RWPE1 (cell line): ENCODE data around the gene NLGN1.
"Not testable (repeated sequence)": the region's sequence is repeated elsewhere in the genome, so short reads cannot be mapped to it uniquely, and the experiment has no call there.

Experiments
- CTCF ChIA-PET: fragments of 350-600 bp; sonication (Branson Sonifier 250); formaldehyde crosslinking; extraction: SDS; loops from one replicate; lab custom pipeline; 2021; lab: Yijun Ruan, JAX
- POLR2A ChIA-PET: fragments of 400-600 bp; formaldehyde crosslinking; extraction: SDS; loops from one replicate; lab custom pipeline; 2020; ENCODE audit warnings: antibody characterized with exemption; ENCODE audit not compliant: low non-redundant PET; lab: Yijun Ruan, JAX
- DNase-seq: peaks from one replicate; pipeline ENCODE4 v3.0.0; 2012; ENCODE audit warnings: low spot score
- H3K27ac ChIP-seq: fragments of 450-650 bp; 2 replicates; pipeline ENCODE4 v1.5.1; 2017
- CTCF ChIP-seq: fragments of 450-650 bp; conservative IDR thresholded peaks from 2 replicates; pipeline ENCODE4 v1.5.1; 2017; ENCODE audit warnings: low read depth, mild to moderate bottlenecking

NLGN1 gene

DNA sequence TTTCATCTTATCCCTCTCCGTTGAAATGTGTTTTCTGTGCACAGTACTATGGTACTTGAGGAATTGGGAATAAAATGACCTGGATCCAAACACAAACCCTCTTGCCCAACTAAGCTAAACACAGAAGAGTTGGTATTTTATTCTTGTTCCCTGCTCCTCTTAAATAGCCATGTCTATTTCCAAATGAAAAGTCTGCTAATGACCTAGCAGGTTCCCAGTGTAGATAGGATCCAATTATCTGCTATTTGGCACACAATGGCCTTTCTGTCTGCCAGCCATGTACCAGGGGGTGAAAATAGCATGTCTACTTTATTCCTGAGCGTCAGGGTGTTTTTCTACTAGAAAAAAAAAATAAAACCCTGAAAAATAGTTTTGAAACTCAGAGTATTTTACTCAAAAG, 804.6 kb downstream of the NLGN1 start:
- CTCF ChIA-PET: no interaction called here
- H3K27ac ChIP-seq: no peak overlapping the region
- DNase-seq: no peak
- POLR2A ChIA-PET: no interaction called here
- no peak for TF ChIP-seq CTCF

DNA sequence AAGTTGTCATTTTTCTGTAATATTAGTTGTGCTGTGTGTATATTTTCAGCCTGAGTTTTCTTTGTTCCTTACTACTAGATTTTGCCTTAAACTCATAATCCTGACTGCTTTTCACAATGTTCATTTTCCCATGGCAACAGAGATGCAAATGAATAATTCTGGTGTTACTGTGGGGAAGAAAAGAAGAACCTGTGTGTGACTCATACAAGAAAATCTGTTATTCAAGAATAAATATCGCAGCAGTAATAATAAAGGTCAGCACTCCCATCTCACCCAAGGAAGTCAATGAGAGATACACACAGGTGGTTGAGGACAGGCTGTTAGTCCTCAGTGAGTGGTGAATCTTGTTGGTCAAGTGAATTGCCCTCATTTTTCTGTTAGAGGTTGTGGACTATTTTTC, 805.0 kb downstream of the NLGN1 start:
- CTCF ChIA-PET: no interaction called here
- no peak for DNase-seq
- POLR2A ChIA-PET: no interaction called here
- no peak for TF ChIP-seq CTCF
- H3K27ac ChIP-seq: no peak overlapping the region

DNA sequence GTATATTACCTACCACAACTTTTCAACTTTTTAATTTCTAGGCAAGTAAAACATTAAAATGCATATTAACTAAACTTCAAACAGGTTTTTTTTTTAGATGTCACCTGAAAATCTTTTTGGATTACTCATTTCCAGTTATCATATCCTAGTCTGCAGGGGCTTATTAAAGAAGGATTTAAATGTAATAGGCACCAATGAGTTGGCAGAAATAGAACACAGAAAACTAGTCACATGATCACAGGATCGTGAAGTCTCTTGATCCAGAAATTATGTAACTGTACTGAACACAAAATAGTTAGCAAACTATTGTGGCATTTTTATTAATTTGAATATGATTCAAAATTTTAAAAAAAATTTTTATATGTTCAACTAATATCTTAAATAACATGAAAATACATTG, 807.2 kb downstream of the NLGN1 start:
- DNase-seq: no peak
- no peak overlapping the region for H3K27ac ChIP-seq
- CTCF ChIA-PET: no interaction called here
- no peak for TF ChIP-seq CTCF
- POLR2A ChIA-PET: no interaction called here

- no peak for DNase-seq
- CTCF ChIA-PET: no interaction called here
- TF ChIP-seq CTCF: no peak
- POLR2A ChIA-PET: no interaction called here
- no peak overlapping the region for H3K27ac ChIP-seq
Measured at GRCh38 chr3:174206607-174207192, 809.2 kb downstream of the NLGN1 start.

DNA sequence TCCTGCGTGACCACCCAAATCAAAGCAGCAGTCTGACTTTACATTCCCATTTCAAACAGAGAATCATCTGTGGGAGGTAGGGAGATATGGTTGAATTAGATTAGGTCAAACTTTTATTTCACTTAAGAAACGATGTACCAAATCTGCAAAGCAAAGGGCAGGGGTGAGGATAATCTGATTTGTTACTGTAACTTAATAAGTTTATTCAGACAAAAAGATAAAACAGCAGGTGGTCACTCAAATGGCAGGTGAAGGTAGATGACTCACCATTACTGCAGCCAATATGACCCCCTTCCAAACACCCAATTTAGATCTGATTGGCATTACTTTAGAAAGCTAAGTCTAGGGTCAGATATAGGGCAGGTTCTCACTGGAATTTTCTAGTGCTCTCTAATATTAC, 810.6 kb downstream of the NLGN1 start:
- ChIA-PET CTCF (interaction anchor here (0.6 kb wide), 1 partner anchor 46 kb away, joined by 3 read pairs; no protein-coding TSS in a partner anchor), POLR2A (no interaction called here)
- no peak for DNase-seq
- no peak for TF ChIP-seq CTCF
- H3K27ac ChIP-seq: no peak overlapping the region

DNA sequence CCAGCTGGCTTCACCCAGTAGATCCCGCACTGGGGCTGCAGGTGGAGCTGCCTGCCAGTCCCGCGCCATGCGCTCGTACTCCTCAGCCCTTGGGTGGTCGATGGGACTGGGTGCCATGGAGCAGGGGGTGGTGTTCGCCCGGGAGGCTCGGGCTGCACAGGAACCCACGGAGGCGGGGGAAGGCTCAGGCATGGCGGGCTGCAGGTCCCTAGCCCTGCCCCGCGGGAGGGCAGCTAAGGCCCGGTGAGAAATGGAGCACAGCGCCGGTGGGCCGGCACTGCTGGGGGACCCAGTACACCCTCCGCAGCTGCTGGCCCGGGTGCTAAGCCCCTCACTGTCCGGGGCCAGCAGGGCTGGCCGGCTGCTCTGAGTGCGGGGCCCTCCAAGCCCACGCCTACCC, 814.4 kb downstream of the NLGN1 start:
- CTCF ChIA-PET: not testable (repeated sequence)

GRCh38 chr3:174215456-174215855, 817.9 kb downstream of the NLGN1 start:
- H3K27ac ChIP-seq: no peak overlapping the region
- TF ChIP-seq CTCF: no peak
- CTCF ChIA-PET: no interaction called here
- DNase-seq: no peak
- POLR2A ChIA-PET: no interaction called here

More for the DNA sequence above, 814.4 kb downstream of the NLGN1 start:
- DNase-seq, POLR2A ChIA-PET, H3K27ac ChIP-seq: not testable (repeated sequence)
